Type B pancreatic cell (in vitro differentiated cells): ENCODE measurements around the gene SMOC2. TPM values are rescaled to one million over a fixed set of nuclear protein-coding genes. Genes with fewer than 3 reads are reported as not detected.
"Not testable (repeated sequence)": the region's sequence is repeated elsewhere in the genome, so short reads cannot be mapped to it uniquely, and the experiment has no call there.

Experiments
- DNase-seq: peaks from one replicate; pipeline ENCODE4 v3.0.0; 2021; ENCODE audit warnings: mixed read lengths; ENCODE audit not compliant: unreplicated experiment; ENCODE audit errors: extremely low spot score
- H3K27ac Mint-ChIP-seq: 2 replicates; pipeline ENCODE4 v1.8.0; 2021; ENCODE audit warnings: mild to moderate bottlenecking, mixed read lengths
- H3K27me3 Mint-ChIP-seq: 2 replicates; pipeline ENCODE4 v1.8.0; 2021; ENCODE audit warnings: mixed read lengths
- H3K36me3 Mint-ChIP-seq: 2 replicates; pipeline ENCODE4 v1.8.0; 2021; ENCODE audit warnings: mixed read lengths
- H3K4me1 Mint-ChIP-seq: one replicate; pipeline ENCODE4 v1.8.0; 2021; ENCODE audit warnings: mixed read lengths; ENCODE audit not compliant: unreplicated experiment
- H3K4me3 Mint-ChIP-seq: 2 replicates; pipeline ENCODE4 v1.8.0; 2021; ENCODE audit warnings: mild to moderate bottlenecking, mixed read lengths
- H3K9me3 Mint-ChIP-seq: 2 replicates; pipeline ENCODE4 v1.8.0; 2021; ENCODE audit warnings: mixed read lengths
- CTCF ChIP-seq: fragments of 200-600 bp; sonication (generic); conservative IDR thresholded peaks from 2 replicates; pipeline ENCODE4 v1.5.0; 2021; ENCODE audit warnings: antibody characterized with exemption, mild to moderate bottlenecking
- total RNA-seq: library from RNA; stranded (reverse); gene quantifications from 2 replicates; pipeline ENCODE4 v1.2.1, GENCODE V29; 2021; ENCODE audit warnings: low replicate concordance

The SMOC2 gene
- total RNA-seq, 1 donor from 2014 or later: 18.9 TPM

DNA sequence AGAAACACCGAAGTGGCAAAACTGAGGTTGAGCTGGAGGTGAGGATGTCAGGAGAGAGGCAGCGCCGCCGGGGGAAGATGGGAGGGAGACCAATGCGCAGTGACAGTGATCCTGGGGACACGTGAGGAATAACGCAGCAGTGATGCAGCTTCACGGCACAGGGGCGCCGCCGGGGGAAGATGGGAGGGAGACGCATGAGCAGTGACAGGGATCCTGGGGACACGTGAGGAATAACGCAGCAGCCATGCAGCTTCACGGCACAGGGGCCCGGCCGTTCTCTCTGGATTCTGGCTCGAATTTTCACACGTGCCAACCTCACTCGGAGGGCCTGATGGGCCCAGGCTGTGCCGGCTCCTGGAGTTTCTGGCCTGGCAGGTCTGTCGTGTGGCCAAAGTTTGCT, 94.7 kb downstream of the SMOC2 start:
- no peak overlapping the region for H3K27ac Mint-ChIP-seq
- H3K9me3 Mint-ChIP-seq: no peaks in the 10 kb centered on the region
- TF ChIP-seq CTCF: no peak

DNA sequence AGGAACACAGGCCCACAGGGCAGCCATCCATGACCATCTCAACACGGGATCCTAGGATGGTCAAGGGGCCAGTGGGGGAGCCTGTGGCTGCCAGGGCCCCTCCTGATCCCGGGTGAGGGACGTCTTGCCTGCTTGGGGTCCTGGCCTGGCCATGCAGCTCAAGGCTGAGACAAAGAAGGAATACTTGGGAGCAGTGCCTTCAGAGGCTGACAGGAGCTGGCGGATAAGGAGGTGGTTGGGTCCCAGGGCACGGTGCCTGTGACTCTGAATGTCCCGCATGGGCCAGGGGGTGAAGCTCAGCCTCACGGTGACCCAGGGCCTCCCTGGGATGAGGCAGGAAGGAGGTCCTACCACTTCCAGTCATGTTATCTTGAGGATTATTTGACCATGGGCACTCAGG, 95.2 kb downstream of the SMOC2 start:
- Mint-ChIP-seq H3K27me3 (peaks cover 10% of the 10 kb centered on the region), H3K9me3 (no peaks in the 10 kb centered on the region), H3K27ac (no peak overlapping the region), H3K36me3 (no peaks in the 10 kb centered on the region), H3K4me1 (no peaks in the 10 kb centered on the region), H3K4me3 (no peak overlapping the region)
- TF ChIP-seq CTCF: no peak
- no peak for DNase-seq

More for the DNA sequence above, 94.7 kb downstream of the SMOC2 start:
- Mint-ChIP-seq H3K4me3 (no peak overlapping the region), H3K36me3 (no peaks in the 10 kb centered on the region), H3K4me1 (no peaks in the 10 kb centered on the region), H3K27me3 (peaks cover 6% of the 10 kb centered on the region)
- no peak for DNase-seq

DNA sequence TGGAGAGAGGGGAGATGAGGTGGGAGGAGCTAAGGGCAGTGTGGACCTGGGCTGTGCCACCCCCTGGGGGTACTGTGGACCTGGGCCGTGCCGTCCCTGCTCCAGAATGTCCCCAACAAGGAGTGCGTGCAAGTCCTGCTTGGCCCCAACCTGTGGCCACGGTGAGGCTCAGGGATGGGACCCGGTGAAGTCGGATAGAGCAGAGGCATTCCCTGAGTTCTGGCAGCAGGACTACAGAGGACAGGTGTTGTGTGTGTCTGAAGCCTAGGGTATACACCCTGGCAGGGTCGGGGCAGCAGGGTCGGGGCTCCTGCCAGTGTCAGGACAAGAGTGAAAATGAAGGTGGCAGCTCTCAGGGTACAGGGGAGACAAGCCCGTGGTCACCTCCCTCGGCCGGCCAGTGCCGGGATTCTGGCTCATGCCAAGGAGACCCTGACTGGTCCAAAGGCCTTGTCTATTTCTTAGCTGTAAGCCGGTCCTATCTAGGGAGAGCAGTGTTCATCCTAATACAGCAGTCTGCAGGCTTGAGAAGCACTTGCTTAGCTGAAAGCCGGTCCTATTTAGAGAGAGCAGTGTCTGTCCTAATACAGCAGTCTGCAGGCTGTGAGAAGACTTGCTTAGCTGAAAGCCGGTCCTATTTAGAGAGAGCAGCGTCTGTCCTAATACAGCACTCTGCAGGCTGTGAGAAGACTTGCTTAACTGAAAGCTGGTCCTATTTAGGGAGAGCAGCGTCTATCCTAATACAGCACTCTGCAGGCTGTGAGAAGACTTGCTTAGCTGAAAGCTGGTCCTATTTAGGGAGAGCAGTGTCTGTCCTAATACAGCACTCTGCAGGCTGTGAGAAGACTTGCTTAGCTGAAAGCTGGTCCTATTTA, 95.9 kb downstream of the SMOC2 start:
- H3K27ac Mint-ChIP-seq: no peak overlapping the region
- no peak for DNase-seq
- H3K27me3 Mint-ChIP-seq: peaks cover 10% of the 10 kb centered on the region
- H3K36me3 Mint-ChIP-seq: no peaks in the 10 kb centered on the region
- no peaks in the 10 kb centered on the region for H3K9me3 Mint-ChIP-seq
- H3K4me3 Mint-ChIP-seq: no peak overlapping the region
- no peak for TF ChIP-seq CTCF
- H3K4me1 Mint-ChIP-seq: peaks cover 5% of the 10 kb centered on the region

DNA sequence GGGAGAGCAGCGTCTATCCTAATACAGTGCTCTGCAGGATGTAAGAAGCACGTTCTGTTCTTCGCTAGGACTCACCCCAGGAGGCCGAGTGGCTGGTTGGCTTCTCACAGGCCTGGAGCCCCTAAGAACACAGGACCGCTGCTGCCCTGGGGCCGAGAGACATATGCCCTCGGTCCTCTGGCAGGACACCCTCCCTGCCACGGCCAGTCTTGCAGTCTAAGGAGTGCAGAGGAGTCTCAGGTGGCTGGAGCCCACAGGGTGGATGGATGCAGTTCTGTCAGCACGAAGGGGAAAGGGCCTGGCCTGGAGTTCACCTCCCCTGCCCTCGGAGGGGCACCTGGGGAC, 96.5 kb downstream of the SMOC2 start:
- no peak for DNase-seq
- peaks cover 5% of the 10 kb centered on the region for H3K4me1 Mint-ChIP-seq
- H3K36me3 Mint-ChIP-seq: no peaks in the 10 kb centered on the region
- no peak overlapping the region for H3K4me3 Mint-ChIP-seq
- H3K27me3 Mint-ChIP-seq: peaks cover 10% of the 10 kb centered on the region
- no peaks in the 10 kb centered on the region for H3K9me3 Mint-ChIP-seq
- no peak overlapping the region for H3K27ac Mint-ChIP-seq
- no peak for TF ChIP-seq CTCF

- not testable (repeated sequence) for H3K36me3 Mint-ChIP-seq, H3K4me3 Mint-ChIP-seq, H3K27ac Mint-ChIP-seq, H3K9me3 Mint-ChIP-seq, H3K4me1 Mint-ChIP-seq, DNase-seq
- peaks cover 10% of the 10 kb centered on the region for H3K27me3 Mint-ChIP-seq
Measured at GRCh38 chr6:168538188-168538891, 97.4 kb downstream of the SMOC2 start.
